Stimulated activated CD8-positive, alpha-beta memory T cell treated with anti-CD3 and anti-CD28 coated beads, Interleukin-4, amount 100 ng/mL, for 4 hours (primary cell): ENCODE results near the gene GALNT10.

Experiments
- DNase-seq, 2 donors: peaks; one replicate each; pipeline ENCODE4 v3.0.0-alpha.2; 2020; ENCODE audit warnings: low read depth in 2 of 2, low spot score in 1 of 2

The GALNT10 gene

DNA sequence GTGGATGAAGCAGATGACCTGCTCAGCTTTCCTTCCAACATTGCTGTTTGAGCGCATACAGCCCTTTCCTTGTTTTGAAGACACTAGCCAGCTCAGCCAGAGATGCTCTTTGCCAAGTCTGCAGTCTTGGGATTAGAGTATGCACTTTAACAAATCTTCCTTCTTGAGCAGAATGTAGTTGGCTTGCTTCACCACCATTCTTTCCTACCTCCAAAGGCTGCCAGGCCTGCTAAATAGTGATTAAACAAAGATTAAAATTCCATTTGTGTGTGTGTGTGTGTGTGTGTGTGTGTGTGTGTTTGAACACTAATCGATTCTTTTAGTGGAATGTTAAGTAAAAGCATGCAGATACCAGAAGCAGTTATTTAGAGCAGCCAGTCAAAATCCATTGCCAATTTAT lies 97.6 kb downstream of the GALNT10 start:
- no peak for DNase-seq

- DNase-seq = no peak
These were observed 101.4 kb downstream of the GALNT10 start for GRCh38 chr5:154291917-154292316.

- no peak for DNase-seq
These were observed 102.7 kb downstream of the GALNT10 start for GRCh38 chr5:154293219-154293618.

DNA sequence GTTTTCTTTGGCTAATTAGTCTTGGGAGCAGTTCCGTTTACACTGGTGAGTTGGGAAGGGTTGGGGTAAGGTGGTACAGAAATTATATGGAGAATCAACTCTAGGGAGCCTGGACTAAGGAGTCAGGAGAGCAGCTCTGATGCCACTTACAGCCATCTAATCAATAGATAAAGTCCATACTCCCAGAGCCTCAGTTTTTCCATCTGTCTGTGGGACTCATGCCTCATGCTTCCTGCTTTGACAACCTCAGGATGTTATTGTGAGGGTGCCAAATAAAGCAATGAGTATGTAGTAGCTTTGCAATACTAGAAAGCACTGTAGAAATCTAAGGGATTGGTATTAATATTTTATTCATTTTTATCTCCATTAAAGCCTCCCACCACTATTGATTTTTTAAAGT lies 105.0 kb downstream of the GALNT10 start:
- DNase-seq = no peak

DNA sequence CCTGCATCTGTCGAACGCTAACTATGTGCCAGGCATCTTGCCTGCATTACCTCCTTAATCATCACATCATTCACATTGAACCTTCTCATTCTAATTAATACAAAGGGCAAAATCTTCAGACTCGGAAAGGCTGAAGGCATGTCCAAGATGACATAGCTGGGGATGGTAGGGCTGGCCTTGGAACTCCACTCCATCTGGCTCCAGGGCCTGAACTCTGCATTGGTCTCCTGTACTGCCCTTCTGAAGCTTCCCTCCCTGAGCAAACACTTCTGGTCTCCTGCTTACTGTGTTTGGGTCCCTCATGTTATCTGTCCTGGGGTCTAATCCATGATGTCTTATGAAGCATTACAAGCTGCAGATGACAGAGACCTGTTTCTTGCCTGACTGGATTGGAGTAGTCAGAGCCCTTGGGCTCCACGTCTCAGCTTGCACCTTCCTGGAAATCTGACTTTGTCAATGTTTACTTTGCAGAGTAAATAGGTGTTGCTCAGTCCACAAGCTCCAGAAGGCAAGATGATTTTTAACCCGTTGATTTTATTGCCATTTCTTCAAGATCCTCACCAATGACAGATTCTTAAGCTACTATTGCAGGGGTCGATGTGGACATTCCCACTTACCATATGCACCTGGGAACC lies 106.1 kb downstream of the GALNT10 start:
- no peak for DNase-seq

DNA sequence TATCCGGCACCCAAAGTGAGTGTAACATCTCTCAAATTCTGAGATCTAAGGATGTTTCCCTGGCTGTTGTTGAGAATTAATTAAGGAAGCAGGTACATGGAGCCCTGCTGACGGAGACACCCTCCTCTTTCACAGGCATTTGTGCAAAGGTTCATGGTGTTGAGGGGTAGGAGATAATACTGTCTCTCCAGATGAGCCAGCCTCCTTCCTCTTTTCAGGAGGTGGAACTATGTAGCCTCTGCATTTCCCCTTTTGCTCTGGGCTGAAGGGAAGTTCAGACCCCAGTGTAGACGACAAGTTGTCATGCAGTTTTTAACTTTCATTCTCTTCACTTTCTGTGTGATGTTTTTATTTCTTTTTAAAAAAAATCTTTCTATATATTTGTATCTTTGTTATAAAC lies 107.5 kb downstream of the GALNT10 start:
- no peak for DNase-seq

DNA sequence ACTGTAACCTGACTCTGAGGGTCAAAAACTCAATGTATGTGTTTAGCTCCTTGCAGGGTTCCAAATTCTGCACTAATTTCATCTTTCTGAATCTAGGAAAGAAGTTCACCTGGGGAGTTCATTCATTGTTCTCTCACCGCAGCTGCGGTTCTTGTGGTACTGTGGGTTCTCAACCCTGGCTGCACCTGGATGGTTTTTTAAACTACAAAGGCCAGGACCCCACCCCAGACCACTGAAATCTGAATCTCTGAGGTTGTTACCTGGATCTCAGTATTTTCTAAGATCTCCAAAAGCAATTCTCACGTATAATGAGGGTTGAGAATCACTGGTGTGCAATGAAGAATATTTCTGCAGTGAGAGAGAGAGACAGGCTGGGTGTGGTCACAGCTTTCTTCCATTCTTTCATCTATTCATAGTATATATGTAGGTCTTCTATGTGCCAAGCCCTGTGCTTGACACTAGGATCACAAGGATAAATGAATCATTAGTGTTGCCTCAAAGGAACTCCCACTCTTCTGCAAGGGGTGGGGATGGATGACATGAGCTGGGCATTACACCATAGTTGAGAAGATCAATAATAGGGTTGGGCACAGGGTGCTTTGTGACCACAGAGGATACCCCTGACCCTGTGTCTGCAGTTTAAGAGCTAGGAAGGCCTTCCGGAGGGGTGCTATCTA lies 109.8 kb downstream of the GALNT10 start:
- DNase-seq = no peak

GRCh38 chr5:154301726-154302125 lies 111.2 kb downstream of the GALNT10 start:
- DNase-seq = no peak

GRCh38 chr5:154302161-154302560 lies 111.6 kb downstream of the GALNT10 start:
- no peak for DNase-seq

- no peak for DNase-seq
These were observed 112.6 kb downstream of the GALNT10 start for GRCh38 chr5:154303133-154303532.

DNA sequence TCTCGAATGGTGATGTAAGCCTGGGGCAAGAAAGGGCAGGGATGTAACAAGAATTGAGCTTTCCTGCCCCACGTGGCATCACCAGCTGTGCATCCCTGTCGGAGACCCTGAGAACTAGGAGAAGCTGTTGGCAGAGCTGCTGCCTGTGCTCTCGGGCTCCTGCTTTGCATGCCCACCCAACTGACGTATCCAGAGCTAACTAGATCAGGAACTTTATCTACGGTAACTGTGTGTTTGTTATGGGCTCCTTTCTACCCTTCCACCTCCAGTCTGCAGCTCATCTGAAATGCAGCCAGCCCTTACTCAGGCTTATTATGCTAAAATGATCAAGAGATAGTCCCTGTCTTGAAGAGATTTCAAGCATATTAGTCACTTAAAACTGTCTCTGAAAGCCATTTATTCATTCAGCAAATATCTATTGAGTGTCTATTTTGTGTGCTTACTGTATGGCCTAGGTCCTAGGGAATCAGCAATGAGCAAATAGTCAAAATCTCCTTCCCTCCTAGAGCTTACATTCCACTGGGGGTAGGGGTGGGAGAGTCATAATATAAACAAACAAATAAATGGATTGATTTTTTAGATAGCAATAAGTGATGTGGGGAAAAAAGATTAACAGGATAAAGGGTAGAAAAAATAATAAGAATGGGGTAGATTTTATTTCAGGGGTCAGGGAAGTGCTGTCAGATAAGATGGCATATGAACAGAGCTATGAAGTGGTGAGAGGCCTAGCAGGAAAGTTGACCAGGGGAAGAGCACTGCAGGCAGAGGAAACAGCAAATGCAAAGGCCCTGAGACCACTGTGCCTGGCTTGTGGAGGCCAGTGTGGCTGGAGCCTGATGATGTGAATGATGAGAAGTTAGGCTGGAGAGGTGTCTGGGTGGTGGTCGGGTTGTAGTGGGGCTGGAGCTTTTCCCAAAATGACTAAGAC lies 118.2 kb downstream of the GALNT10 start:
- no peak for DNase-seq

DNA sequence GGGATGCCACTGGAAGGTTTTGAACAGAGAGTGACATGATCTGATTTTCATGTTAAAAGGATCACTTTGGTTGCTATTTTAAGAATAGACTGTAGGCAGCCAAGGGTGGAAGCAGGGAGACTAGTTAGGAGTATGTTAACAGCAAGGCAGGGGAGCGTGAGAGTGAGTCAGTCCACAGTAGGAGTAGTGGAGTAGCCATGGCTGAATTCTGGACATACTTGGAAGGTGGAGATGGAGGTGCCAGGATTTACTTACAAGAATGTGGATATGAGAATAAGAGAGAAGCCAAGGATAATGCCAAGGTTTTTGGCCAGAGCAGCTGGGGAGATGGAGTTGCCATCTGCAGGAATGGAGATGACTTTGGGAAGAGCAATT lies 118.8 kb downstream of the GALNT10 start:
- DNase-seq = no peak

GRCh38 chr5:154309805-154310204 lies 119.3 kb downstream of the GALNT10 start:
- no peak for DNase-seq

DNA sequence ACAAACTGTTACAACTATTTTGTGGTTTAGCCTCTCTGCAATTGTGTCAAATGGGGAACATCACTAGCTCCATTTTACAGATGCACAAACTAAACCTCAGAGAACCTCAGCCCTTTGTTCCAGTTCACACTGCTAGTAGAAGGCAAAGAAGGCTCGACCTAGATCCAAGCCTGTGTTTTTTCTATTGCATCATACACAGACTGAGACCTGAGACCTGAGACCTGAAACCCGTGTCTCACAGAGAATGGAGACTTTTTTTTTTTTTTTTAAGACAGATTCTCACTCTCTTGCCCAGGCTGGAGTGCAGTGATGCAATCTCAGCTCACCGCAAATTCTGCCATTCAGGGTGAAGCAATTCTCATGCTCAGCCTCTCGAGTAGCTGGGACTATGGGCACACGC lies 120.8 kb downstream of the GALNT10 start:
- no peak for DNase-seq

- DNase-seq = no peak
These were observed 121.5 kb downstream of the GALNT10 start for GRCh38 chr5:154312000-154312399.

DNA sequence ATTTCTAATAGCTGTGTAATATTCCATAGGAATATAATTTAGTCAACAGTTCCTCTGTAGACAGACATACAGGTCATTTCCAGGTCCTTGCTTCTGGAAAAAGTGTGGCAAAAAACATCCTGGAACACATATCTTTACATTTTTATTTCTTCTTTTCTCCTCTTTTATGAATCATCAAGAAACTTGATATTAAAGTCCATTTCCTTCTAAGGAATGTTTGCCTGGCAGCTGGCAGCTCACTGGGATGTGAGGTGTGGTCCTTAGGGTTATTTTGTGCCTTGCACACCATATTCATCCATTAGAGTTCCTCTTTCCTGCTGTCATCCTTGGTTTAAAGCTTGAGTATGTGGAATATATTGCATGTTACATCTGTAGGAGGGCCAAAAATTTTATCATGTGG lies 122.0 kb downstream of the GALNT10 start:
- DNase-seq = no peak

DNA sequence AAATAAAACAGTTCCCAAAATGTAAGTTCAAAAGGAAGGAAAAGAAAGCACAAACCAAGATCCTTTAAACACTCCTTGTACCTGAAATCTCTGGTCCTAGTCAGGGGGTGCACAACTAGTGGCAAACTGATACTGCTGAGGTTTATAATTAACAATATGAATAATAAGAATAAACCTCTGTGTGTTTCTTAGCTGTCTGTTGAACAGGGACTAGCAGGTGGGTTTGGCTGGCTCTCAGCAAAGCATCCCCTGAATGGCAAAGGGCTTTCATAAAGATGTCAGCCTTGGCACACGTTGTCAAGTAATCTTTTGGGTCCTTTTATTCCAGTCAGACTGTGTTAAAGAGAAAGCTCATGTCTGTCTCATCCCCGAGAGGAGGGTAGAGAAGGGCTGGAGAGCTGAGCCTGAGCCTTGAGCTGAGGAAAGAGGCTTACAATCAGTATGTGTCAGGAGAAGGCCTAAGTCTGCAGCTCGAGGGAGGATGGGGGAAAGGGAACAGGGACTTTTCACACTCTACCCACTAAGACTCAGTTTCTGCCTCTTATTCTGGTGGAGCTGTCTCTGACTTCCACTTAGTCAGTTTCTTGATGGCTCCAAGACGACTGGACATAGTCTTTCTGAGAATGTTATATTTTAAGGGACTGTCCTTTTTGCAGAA lies 123.0 kb downstream of the GALNT10 start:
- DNase-seq = no peak

DNA sequence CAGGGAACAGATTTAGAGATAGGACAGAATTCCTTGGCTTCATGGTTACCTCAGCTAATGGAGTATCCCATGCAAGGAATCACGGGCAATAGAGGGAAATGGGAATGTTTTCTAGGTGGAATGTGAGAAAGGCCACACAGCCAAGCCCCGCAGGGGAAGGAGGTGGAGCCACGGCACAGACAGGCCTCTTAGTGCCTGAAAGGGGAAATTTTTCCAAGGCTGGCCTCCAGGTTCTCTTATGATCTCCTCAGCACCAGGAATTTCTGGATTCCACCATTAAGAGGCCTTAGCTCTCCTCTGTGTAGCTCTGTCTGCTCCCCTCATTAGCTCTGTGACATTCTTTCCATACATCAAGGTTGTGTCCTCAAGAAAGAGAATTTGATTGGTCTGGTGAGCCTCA lies 124.7 kb downstream of the GALNT10 start:
- DNase-seq = no peak

DNA sequence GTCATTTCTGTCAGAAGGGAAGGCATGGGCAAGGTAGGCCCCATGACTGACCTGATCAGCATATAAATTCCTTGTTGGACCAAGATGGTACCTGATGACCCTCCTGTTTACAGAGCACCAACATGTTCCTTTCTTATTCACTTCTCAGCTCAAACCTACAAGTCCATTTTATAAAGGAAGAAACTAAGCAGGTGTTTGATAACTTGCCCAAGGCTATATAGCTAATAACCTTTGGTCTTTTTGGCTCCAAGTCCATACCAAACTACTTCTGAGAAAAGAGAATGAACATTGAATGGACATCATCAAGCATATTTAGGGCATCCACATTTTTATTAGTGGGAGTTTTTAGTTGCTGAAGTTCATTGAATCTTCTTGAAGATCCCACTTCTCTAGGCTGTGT lies 125.2 kb downstream of the GALNT10 start:
- no peak for DNase-seq

- no peak for DNase-seq
These were observed 125.8 kb downstream of the GALNT10 start for GRCh38 chr5:154316223-154316935.

DNA sequence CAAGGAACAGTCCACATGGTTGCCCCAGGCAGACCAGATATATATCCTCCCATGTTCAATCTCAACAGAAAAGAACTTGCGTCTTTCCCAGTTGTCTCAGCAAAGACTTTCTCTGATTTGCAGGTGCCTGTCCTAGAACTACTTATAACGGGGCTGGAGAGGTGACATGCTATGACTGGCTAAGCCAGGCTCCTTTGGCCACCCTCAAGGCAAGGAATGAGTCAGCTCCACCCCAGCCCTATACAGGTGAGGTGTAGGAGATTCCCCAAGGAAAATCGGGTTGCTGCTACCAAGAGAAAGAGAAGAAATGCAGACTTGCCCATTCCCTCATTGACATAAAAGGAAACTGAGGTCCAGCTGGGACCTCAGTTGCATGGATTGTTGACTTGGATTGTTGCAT lies 127.4 kb downstream of the GALNT10 start:
- no peak for DNase-seq
